ENCODE data around the gene LPO.

The LPO gene

DNA sequence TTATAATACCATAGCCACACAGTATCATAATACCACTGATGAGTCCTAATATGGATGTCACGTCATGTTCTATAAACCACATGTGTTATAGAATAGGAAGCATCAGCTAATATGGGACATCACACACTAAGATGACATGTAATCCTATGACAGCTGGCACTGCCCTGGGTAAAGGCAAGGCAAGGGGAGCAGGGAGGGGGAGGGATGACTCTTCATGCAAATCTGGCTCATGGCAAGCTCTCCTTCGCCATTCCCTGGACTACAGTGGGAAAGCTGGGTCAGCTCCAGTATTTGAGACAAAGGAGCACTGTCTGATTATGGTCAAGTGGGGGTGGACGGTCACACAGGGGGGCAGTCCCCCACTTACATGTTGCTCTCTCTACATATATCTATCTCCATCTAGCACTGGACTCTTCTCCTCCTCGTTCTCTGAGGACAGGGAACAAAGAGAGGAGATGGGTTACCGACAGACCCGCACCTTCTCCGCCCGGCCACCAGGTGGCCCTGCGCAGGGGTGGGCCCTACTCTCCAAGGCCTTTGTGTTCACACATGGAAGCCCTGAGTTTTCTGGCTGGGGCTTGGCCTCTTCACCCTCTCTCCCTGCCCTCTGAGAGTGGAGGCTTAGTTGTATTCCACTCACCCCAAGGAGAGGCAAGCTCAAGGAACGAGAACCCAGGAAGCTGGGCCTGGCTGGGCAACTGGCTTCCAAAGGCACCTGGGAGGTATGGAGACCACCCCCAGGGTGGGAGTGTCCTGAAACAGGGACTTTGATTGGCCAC is 65.8 kb downstream of the LPO start:
- peak; percentile 42 for DNase-seq (ENCODE audit: low read depth)

- DNase-seq (ENCODE audit: low read depth), result no peak
These were observed 66.5 kb downstream of the LPO start for GRCh38 chr17:58304750-58305486.

GRCh38 chr17:58305626-58306025 is 67.2 kb downstream of the LPO start:
- DNase-seq (ENCODE audit: low read depth), result no peak

- no peak for DNase-seq (ENCODE audit: low read depth)
These were observed 68.0 kb downstream of the LPO start for GRCh38 chr17:58306131-58306951.

GRCh38 chr17:58307468-58308172 is 69.2 kb downstream of the LPO start:
- no peak for DNase-seq (ENCODE audit: low read depth)

GRCh38 chr17:58308173-58308984 is 70.0 kb downstream of the LPO start:
- no peak for DNase-seq (ENCODE audit: low read depth)

GRCh38 chr17:58308985-58309917 is 70.9 kb downstream of the LPO start:
- DNase-seq (ENCODE audit: low read depth), result no peak

- DNase-seq (ENCODE audit: low read depth), result no peak
These were observed 71.5 kb downstream of the LPO start for GRCh38 chr17:58309918-58310259.

DNA sequence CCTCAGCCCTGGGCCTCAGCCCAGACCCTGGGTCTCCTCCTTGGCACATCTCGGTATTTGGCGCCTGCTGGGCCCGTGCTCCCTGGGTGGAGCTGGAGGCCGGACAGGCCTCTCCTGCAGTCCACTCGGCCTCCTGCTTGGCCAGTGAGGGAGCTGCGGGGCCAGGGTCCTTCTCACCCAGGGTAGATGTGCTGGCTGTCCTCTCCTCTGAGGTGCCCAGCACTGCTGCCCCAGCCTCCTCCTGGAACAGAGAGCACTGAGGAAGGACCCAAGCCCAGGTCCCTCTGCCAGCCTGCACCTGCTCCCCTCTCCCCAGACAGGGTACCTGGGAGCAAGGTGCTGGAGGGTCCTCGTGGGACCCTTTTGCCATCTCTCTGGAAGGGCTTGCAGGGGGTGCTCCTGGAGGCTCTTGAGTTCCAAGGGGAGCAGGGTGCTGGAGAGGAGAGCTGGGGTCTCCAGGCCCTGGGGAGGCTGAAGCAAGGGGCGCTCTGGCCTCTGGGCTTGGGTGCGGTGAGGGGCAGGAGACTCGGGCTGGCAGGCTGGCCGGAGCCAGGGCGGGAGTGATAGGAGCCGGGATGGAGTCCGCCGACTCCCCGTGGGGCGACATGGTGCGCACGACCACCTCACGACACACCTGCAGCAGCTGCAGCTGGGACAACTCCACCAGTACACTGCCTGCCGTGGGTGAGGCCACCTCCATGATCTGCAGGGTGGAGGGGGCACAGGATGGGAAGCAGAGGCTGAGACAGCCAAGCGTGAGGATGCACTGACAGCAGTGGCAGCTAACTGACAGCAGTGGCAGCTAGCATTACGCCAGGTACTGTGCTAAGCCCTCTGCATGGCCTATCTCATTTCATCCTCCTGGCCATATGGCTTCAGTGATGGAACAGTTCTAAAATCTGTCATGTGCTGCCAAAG is 72.4 kb downstream of the LPO start:
- no peak for DNase-seq (ENCODE audit: low read depth)

DNA sequence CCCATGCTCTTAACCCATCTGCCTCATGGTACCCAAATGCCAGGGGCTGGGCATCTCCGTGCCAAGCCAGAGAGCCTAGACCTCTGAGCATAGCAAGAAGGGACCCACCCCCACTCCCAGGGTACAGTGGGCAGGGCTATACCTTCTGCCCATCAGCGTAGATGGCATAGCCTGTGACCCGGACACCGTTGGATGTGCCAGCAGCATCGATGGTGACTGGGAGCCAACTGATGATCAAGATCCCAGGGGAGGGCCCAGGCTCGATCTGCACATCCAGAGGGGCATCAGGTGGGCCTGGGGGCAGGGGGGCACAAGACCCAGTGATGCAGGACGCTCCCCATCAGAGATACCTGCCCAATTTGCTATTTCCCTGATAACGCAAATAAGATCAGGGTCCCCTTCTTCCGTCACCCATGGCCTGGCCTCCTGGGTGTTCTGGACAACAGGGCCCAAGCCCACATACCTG is 73.1 kb downstream of the LPO start:
- DNase-seq (ENCODE audit: low read depth), result no peak

- DNase-seq (ENCODE audit: low read depth), result no peak
These were observed 73.7 kb downstream of the LPO start for GRCh38 chr17:58312021-58312630.

- no peak for DNase-seq (ENCODE audit: low read depth)
These were observed 74.4 kb downstream of the LPO start for GRCh38 chr17:58312829-58313228.

DNA sequence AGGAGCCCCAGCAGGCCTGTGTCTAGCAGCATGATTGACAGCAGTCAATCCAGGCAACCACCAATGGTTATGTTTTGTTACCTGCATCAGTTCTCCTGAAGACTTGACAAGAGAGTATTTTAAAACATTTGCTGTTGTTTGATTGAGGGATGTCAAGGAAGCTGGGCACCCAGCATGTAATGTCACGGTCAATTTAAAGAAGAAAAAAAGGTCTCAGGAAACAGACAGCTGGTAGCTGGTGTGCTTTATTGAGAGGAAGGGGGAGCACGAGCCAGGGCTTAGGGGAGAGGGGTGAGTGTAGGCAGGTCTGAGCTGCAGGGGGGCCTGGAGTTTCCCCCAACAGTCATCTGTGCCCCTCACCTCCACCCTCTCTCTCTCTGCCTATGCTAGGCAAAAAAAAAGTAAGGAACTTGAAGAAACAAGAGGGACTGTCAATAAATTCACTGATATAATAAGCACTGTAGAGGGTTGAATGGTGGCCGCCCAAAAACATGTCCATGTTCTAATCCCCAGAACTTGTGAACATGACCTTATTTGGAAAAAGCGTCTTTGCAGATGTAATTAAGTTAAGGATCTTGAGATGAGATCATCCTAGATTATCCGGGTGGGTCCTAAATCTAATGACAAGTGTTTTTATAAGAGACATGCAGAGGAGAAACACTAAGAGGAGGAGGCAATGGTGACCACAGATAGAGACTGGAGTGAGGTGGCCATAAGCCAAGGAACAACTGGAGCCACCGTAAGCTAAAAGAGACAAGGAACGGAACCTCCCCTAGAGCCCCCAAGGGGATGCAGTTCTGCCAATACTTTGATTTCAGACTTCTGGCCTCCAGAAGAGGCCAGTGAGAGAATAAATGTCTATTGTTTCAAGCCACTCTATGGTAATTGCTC is 75.7 kb downstream of the LPO start:
- no peak for DNase-seq (ENCODE audit: low read depth)

- DNase-seq (ENCODE audit: low read depth), result no peak
These were observed 76.3 kb downstream of the LPO start for GRCh38 chr17:58314706-58315015.

DNA sequence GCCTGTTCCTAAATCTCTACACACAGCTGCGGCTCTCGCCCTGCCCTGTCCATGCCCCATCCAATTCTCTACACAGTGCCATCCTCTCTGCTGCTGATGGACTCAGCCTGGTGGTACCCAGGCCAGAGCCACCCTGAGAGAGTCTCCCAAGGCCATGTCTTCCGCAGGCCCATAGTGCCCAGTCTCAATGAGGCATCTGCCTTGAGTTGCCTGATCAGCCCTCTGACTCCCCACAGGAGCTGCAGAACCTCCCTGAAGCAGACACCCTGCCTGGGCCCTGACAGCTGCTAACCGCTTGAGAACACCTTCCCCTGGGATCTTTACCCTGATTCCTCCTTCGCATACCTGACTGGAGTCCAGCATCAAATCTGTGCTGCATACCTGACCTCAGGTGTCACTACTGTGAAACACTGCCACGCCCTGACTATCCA is 76.9 kb downstream of the LPO start:
- DNase-seq (ENCODE audit: low read depth), result no peak

- no peak for DNase-seq (ENCODE audit: low read depth)
These were observed 77.4 kb downstream of the LPO start for GRCh38 chr17:58315750-58316149.

GRCh38 chr17:58316260-58316960 is 78.0 kb downstream of the LPO start:
- no peak for DNase-seq (ENCODE audit: low read depth)

Data from T follicular helper cell (primary cell).